ENCODE measurements around the gene NR3C2.
"Not testable (repeated sequence)": the region's sequence is repeated elsewhere in the genome, so short reads cannot be mapped to it uniquely, and the experiment has no call there.

Gene NR3C2

DNA sequence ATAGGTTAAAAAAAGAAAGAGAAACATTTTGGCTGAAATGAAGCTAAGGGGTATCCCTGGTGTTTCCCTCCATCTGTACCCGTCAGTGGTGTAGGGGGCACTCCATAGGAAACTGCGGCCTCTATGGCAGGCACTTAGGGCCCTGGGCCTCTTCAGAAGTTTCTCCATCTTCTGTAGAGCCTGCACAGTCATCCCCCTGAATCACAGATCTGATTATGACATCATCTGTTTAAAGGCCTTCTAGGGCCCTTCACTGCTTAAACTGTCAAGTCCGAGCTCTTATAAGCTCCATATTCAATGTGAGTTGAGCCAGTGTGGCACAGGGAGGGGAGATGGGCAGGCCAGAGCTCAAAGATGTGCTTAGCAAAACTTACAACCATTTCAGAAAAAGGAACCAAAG, 241.3 kb downstream of the NR3C2 start:
- TF ChIP-seq CTCF (conservative IDR thresholded peaks at IDR 0.05; ENCODE audit: low read depth, low read length) = no peak
- Histone ChIP-seq H3K79me2 (ENCODE audit: insufficient read depth, low read depth) (no peaks in the 10 kb centered on the region), H3K4me1 (ENCODE audit: low read depth, poor library complexity, severe bottlenecking) (no peaks in the 10 kb centered on the region), H3K27me3 (ENCODE audit: insufficient read depth, low read depth) (no peaks in the 10 kb centered on the region), H2AFZ (ENCODE audit: low read depth) (no peak overlapping the region), H3K4me2 (no peak overlapping the region), H3K36me3 (ENCODE audit: insufficient read depth) (no peaks in the 10 kb centered on the region), H4K20me1 (ENCODE audit: insufficient read depth) (no peaks in the 10 kb centered on the region), H3K9ac (no peak overlapping the region), H3K27ac (no peak overlapping the region), H3K4me3 (IDR thresholded peaks at IDR 0.05; ENCODE audit: insufficient read depth, low read depth, low read length) (no peak overlapping the region)

DNA sequence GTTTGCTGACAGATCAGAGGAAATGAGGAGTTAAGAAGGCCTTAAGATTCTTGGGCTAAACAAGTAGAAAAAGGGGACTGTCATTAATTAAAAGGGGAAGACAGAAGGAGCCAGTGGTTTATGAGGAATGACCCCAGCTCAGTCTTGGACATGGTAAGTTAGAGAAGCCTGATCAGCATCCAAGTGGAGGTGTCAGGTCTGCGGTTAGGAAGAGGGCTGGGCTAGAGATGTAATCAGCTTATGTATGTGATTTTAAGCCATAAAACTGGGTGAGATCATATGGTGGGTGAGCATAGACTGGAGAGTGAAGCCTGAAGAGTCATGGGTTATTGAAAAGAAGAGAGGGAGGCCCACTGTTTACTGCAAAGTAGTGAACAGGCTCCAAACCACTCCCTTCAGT, 246.1 kb downstream of the NR3C2 start:
- no peak overlapping the region for H3K4me2 ChIP-seq
- H3K27me3 ChIP-seq (ENCODE audit: insufficient read depth, low read depth) = no peaks in the 10 kb centered on the region
- no peaks in the 10 kb centered on the region for H3K36me3 ChIP-seq (ENCODE audit: insufficient read depth)
- no peak overlapping the region for H3K4me3 ChIP-seq (IDR thresholded peaks at IDR 0.05; ENCODE audit: insufficient read depth, low read depth, low read length)
- no peak overlapping the region for H3K9ac ChIP-seq
- no peaks in the 10 kb centered on the region for H3K4me1 ChIP-seq (ENCODE audit: low read depth, poor library complexity, severe bottlenecking)
- no peak for TF ChIP-seq CTCF (conservative IDR thresholded peaks at IDR 0.05; ENCODE audit: low read depth, low read length)
- H3K27ac ChIP-seq = no peak overlapping the region
- no peaks in the 10 kb centered on the region for H3K79me2 ChIP-seq (ENCODE audit: insufficient read depth, low read depth)
- no peaks in the 10 kb centered on the region for H4K20me1 ChIP-seq (ENCODE audit: insufficient read depth)
- H2AFZ ChIP-seq (ENCODE audit: low read depth) = no peak overlapping the region

GRCh38 chr4:148192526-148192925, 249.7 kb downstream of the NR3C2 start:
- no peak for TF ChIP-seq CTCF (conservative IDR thresholded peaks at IDR 0.05; ENCODE audit: low read depth, low read length)
- no peaks in the 10 kb centered on the region for H3K36me3 ChIP-seq (ENCODE audit: insufficient read depth)
- H3K27me3 ChIP-seq (ENCODE audit: insufficient read depth, low read depth) = no peaks in the 10 kb centered on the region
- no peak overlapping the region for H2AFZ ChIP-seq (ENCODE audit: low read depth)
- no peaks in the 10 kb centered on the region for H3K79me2 ChIP-seq (ENCODE audit: insufficient read depth, low read depth)
- no peak overlapping the region for H3K27ac ChIP-seq
- H3K4me2 ChIP-seq = no peak overlapping the region
- H3K4me1 ChIP-seq (ENCODE audit: low read depth, poor library complexity, severe bottlenecking) = no peaks in the 10 kb centered on the region
- no peaks in the 10 kb centered on the region for H4K20me1 ChIP-seq (ENCODE audit: insufficient read depth)
- H3K4me3 ChIP-seq (IDR thresholded peaks at IDR 0.05; ENCODE audit: insufficient read depth, low read depth, low read length) = no peak overlapping the region
- no peak overlapping the region for H3K9ac ChIP-seq

DNA sequence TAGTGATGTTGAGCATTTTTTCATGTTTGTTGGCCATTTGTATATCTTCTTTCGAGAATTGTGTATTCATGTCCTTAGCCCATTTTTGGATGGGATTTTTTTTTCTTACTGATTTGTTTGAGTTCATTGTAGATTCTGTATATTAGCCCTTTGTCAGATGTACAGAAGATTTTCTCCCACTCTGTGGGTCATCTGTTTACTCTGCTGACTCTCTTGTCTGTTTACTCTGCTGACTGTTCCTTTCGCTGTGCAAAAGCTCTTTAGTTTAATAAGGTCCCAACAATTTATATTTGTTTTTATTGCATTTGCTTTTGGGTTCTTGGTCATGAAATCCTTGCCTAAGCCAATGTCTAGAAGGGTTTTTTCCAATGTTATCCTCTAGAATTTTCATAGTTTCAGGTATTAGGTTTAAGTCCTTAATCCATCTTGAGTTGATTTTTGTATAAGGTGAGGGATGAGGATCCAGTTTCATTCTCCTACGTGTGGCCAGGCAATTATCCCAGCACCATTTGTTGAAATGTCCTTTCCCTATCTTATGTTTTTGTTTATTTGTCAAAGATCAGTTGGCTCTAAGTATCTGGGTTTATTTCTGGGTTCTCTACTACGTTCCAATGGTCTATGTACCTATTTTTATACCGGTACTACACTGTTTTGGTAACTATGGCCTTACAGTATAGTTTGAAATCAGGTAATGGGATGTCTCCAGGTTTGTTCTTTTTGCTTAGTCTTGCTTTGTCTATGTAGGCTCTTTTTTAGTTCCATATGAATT, 254.6 kb downstream of the NR3C2 start:
- H3K4me2 ChIP-seq; H3K4me3 ChIP-seq (IDR thresholded peaks at IDR 0.05; ENCODE audit: insufficient read depth, low read depth, low read length); H3K9ac ChIP-seq; H3K27me3 ChIP-seq (ENCODE audit: insufficient read depth, low read depth); H2AFZ ChIP-seq (ENCODE audit: low read depth); H4K20me1 ChIP-seq (ENCODE audit: insufficient read depth); H3K27ac ChIP-seq; H3K79me2 ChIP-seq (ENCODE audit: insufficient read depth, low read depth); H3K36me3 ChIP-seq (ENCODE audit: insufficient read depth); H3K4me1 ChIP-seq (ENCODE audit: low read depth, poor library complexity, severe bottlenecking): not testable (repeated sequence)

DNA sequence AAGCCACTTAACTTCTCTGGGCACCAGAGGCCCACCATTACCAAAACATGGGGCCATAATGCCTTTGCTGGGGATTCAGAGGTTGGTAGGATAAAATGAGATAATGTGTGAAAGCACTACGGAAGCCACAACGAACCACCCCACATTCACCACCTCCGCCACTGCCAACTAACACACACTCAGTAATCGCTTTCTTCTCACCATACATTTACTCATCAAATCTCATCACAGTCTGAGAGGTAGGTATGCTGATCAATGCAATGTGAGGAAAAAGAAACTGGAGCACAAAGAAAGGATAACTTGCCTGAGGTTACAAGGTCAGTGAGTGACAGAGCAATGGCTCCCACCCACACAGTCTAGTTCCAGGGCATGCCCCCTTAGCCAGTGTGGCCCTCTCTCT, 257.3 kb downstream of the NR3C2 start:
- H3K9ac ChIP-seq = no peak overlapping the region
- H4K20me1 ChIP-seq (ENCODE audit: insufficient read depth) = no peaks in the 10 kb centered on the region
- H3K4me1 ChIP-seq (ENCODE audit: low read depth, poor library complexity, severe bottlenecking) = no peaks in the 10 kb centered on the region
- no peak overlapping the region for H2AFZ ChIP-seq (ENCODE audit: low read depth)
- H3K4me3 ChIP-seq (IDR thresholded peaks at IDR 0.05; ENCODE audit: insufficient read depth, low read depth, low read length) = no peak overlapping the region
- no peaks in the 10 kb centered on the region for H3K79me2 ChIP-seq (ENCODE audit: insufficient read depth, low read depth)
- no peak for TF ChIP-seq CTCF (conservative IDR thresholded peaks at IDR 0.05; ENCODE audit: low read depth, low read length)
- H3K27me3 ChIP-seq (ENCODE audit: insufficient read depth, low read depth) = no peaks in the 10 kb centered on the region
- no peaks in the 10 kb centered on the region for H3K36me3 ChIP-seq (ENCODE audit: insufficient read depth)
- H3K27ac ChIP-seq = no peak overlapping the region
- no peak overlapping the region for H3K4me2 ChIP-seq

Data from KMS-11 (cell line).